GM18951 (cell line): ENCODE results near the gene ZNF488.

Experiments used
- POLR2A ChIP-seq: IDR thresholded peaks from 4 replicates; pipeline ENCODE4 v1.6.1; 2011; ENCODE audit warnings: mild to moderate bottlenecking; ENCODE audit not compliant: insufficient read length, insufficient read depth; ENCODE audit errors: extremely low read depth
- in situ Hi-C: fragments of 300-500 bp; cut with MboI; formaldehyde crosslinking; loops from one replicate; pipeline ENCODE4 v1.12.0; 2022; ENCODE audit warnings: low sequenced_read_pairs, mixed read lengths, inconsistent platforms; ENCODE audit not compliant: unreplicated experiment

The ZNF488 gene

DNA sequence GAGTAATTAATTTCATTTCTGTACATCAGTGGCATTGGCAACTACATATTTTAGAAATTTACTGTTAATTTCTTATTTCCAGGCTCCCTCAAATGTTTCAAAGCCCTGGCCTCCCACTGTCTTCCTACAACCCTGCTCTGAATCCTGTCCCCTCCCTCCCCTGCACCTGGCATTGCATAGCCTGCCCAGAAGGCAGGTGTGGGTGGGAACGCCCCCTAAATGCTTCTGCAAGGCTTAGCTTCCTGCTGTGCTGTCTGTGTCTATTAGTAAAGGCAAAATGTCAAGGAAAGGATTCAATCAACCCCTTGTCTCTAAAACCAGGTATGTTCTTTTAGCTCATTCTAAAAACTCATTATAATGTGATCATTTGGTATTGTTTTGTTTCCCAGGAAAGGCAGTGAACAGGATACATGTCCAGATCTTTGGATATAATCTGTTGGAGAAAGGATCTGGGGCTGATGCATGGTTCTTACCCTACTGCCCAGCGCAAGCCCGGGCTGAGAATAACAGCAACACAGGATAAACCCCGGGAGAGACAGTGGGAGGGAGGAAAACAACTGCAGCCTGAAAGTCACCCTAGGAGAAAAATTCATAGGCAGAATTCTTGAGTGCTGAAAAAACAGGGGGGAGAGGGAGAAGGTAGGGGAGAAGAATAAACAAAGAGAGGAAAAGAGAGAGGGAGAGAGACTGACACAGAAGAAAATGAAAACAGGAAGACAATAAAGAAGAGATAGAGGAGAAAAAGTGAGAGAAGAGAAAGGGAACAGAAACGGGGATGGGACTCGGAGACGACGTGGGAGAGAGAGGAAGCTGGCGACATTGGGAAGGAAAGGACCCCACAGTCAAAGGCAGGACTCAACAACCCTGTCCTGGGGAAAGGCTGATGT lies 589 bp downstream of the ZNF488 start:
- in situ Hi-C loops, result loop anchor here (5.0 kb wide), 2 partner anchors 1101 to 1276 kb away; no protein-coding TSS in a partner anchor
- no peak for TF ChIP-seq POLR2A

DNA sequence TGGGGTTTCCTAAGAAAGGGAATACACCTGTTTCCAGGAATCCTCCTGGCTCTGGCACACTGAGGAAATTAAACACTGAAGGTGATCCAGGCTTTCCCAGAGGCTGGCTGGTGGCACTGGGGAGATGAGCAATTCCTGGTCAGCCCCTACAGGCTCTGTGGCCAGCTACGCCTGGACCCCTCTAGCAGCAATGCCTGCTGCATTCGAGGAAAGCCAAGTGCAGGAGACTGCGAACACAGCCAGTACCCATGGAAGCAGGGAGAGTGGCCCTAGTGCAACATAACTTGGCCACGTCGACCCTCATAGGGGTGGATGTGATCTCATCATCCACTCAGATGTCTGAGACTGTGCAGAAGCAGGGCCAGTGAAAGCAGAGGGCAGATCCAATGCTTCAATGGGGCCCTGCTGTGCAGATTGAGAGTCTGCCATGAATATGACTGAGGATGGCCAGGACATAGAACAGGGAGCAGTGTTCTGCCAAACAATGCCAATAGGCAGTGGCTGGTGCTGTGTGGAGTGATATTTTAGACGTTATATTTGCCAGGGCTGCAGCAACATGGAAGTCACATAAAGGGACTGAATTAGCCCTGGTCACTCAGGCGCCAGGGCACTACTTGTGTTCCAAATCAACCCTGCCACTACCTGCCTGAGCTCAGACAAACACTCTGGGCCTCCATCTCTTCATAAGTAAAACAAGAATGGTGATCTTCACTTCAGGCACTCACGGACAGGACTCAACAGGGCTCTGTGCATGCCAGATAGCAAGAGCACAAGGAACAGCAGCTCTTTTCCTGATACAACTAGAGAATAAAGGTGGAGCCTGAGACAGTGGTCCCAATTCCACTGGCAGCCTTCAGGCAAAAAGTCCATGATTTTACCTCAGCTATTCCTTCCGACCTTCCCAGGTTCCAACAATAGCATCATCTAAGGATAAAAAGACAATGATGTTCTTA lies 2.4 kb downstream of the ZNF488 start:
- in situ Hi-C loops, result loop anchor here (5.0 kb wide), 2 partner anchors 1099 to 1274 kb away; no protein-coding TSS in a partner anchor
- no peak for TF ChIP-seq POLR2A

DNA sequence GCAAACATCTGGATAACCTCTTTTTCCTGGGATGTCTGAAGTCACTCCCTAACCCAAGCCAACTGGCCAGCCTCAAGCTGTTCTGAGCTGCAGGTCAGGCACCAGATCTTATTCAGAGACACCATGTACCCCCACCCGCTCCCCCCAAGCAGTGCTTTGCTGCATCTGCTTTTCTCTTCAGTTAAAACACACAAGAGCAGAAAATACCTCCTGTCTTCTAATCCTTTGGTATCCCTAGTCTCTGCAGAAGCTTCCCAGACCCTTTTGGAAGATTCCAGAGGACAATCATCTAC lies 3.0 kb downstream of the ZNF488 start:
- in situ Hi-C loops, result loop anchor here (5.0 kb wide), 2 partner anchors 1099 to 1274 kb away; no protein-coding TSS in a partner anchor
- TF ChIP-seq POLR2A, result no peak

DNA sequence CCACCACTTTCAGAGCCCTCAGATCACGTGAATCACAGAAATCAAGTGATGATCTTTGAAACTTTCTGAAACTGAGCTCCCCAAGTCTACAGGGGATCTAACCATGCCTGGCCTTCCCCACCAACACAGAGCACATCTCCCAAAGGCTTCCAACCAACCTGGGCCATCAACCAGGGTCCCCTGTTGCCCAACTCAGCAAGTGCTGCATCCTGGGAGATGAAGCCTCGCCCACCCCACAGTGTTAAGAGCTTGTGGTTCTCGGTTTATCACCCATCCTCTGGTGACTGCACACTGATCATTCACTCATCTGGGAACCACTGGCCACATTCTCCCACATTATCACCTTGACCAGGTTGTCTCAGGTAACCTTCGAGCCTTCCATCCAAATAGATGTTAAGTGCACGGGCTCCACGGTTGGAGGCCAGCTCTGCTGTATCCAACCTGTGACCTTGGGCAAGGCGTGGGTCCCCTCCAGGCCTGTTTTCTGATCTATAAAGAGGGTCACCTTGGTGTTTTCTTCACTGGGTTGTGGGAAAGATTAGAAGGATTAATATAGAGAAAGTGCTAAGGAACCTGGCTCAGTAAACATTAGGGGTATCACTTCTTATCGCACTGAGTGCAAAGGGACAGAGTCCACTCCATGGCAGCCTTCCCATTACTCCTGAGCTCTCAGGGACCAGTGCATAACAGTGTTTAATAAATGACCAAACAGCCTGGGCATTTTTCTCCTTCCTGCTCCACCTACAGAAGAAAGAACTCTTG lies 3.6 kb downstream of the ZNF488 start:
- in situ Hi-C loops, result loop anchor here (5.0 kb wide), 2 partner anchors 1098 to 1273 kb away; no protein-coding TSS in a partner anchor
- no peak for TF ChIP-seq POLR2A

DNA sequence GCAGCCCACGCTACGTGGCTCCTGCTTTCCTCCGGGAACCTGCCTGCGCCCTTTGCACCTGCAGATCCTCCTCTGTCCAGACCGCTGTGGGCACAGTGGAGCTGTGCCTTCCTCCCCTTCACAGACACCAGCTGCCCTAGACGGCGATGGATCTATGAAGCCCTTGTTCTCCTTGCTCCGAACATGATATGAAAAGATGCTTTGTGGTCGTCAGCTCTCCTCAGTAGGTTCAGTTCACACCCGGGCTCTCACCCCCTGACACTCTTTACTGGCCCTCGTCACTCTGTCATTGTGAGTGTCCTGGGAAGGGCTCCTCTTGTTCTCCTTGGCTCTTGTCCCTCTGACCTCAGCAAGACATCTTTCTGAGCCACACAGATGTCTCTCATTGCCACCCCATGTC lies 4.2 kb downstream of the ZNF488 start:
- no peak for TF ChIP-seq POLR2A

DNA sequence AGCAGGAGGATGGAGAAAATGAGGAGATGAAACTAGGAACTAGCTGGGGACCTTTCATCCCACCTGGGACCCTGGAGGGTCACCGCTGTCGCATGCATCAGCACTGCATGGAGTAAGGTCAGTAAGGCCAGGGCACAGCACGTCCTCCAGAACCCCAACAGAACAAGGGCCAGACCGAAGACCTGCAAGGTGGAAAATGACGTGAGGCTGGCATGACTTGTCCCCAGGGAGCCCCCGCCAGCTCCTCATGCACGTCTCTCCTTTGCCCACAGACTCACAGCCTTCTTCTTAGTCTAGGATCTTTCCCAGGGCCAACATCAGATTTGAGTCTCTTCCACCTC lies 4.7 kb downstream of the ZNF488 start:
- in situ Hi-C loops, result no loop called here

More for the DNA sequence above, 4.2 kb downstream of the ZNF488 start:
- in situ Hi-C loops, result loop anchor here (5.0 kb wide), 2 partner anchors 1098 to 1273 kb away; no protein-coding TSS in a partner anchor

DNA sequence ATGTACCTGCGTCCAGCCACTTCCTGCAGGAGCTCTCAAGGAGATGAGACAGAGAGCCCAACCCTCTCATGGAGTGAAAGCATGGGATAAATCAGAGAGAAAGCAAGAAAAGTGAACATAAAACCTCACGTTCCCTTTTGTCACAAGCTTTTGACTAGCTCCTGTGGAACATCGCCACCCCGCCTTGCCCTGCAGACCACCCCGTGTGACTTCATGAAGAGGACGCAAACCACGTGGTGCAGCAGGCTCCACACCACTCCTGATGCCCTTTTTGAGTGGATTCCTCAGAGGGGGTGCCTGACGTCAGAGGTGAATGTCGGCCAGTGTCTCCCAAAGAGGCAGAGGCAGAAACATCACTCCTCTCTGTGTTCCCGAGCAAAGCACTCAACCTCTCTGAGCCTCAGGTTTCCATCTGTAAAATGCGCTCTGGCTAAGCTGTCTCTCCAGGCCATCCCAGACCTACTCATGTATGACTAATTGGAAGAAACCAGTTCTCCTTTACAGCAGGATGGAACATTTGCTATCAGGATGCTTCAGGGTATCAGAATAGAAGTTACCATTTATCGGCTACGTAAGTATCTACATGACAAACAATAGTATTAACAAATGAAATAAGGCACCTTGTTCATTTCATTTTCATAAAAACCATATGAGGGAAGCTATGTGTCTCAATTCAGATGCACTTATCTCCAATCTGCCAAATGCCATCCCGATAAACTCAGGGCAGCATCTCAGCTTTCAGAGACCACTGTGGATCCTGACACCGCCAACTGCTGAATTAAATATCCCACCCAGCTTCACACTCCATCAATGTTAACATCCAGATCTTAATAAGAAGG lies 5.3 kb downstream of the ZNF488 start:
- TF ChIP-seq POLR2A, result no peak
- in situ Hi-C loops, result no loop called here

More for the DNA sequence above, 4.7 kb downstream of the ZNF488 start:
- TF ChIP-seq POLR2A, result no peak

DNA sequence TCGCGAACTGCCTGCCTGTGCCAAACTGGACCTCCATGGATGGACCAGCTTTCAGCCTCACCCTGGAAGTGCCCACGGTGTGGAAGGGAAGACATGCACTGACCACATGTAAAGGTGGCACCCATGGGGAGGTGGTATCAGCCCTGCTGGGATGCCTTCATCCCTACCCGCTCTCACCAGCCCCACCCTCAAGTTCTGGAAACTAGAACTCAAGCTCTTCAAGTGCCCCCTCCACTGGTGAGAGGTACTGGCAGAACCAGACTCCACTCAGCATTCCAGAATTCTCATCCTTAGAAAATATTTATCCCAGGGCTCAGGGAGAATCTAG lies 5.9 kb downstream of the ZNF488 start:
- no peak for TF ChIP-seq POLR2A
- in situ Hi-C loops, result no loop called here

DNA sequence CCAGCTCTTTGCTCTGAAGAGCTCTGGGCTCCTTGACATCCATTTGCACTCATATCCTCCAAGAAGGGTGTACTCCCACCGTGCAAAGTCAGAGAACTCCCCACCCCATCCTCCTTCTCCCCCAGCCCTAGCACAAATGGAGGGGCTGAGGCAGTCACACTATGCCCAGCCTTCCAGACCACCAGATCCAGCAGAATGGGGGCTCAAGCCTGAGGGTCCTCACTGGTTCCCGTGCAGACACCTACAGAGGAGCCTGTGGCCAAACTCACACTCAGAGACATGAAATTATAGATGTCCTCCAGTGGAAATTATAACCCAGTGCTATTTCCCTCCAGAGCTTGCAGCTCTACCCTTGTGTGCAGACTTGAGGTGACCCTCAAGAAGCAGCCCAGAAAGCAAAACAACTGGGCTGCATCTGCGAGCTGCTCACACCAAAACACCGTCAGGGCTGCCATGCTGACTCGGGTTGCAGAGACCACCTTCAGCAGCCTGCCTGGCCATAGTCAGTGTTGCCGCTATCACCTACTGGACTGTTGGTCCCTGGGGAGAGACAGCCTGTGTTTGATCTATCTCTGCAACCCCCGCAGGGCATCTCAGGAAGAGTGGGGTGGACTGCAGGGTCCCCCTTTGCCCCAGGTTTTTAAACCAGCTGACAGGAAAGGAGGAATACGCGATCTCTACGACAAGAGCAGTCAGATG lies 7.4 kb downstream of the ZNF488 start:
- TF ChIP-seq POLR2A, result no peak
- in situ Hi-C loops, result no loop called here

DNA sequence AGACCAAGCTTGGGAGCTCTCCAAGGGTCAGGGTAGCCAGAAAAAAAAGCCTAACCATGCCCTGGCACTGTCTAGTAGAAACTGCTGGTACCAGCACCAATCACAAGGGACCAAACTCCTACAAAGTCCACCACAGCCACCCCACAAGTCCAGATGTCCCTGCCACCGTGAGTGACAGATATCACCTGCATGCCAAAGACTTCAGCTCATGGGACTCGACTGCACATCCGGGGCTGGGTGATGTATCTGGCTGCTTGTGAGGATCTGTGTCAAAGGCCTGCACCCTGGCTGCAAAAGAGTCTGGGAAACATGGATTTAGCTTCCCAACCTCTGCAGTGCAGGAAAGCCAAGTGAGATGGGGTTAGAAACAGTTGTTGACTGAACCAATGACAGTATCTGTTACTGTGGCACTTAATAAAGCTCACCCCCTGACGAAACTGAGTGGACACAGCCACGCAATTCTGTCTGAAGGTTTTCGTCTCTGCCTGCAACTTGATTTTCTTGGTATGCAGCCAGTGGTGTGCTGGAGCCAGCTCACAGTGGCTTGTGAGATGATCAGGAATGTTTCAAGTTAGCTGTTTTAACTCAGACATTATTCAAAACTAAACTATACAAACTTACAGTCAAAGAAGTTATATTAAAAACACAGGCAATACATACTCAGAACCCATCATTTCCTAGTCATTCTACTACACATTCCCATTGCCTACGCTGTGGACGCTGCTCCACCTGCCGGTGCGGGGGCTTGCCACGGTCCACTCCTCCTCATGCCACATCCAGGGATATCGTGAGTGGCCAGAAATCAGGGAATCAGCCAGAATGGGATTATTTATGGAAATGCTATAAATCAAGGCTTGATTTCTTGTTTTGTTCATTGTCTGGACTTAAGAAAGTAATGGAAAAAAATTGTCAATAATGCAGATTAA lies 9.2 kb downstream of the ZNF488 start:
- TF ChIP-seq POLR2A, result no peak
- in situ Hi-C loops, result no loop called here

DNA sequence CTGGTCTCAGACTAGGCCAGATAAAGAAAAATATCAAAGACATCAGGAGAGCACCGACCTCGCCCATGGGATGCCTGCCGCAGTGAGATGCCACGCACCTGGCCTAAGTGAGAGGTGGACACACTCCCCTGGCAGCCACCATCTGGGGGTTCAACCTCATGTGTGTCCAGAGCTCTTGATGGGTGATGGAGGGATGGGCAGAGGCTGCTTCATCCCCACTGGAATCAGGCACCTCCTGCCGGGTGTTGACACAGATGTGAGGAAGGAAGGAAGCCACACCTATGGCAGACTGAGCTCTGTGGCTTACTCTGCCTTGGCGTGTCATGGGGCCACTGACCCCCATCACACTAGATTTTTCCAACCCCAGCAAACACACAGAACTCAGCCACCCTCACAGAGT lies 11.4 kb downstream of the ZNF488 start:
- no peak for TF ChIP-seq POLR2A
- in situ Hi-C loops, result no loop called here
